HG02970 (cell line): Measurements from ENCODE around the gene FILIP1L.

Source experiments
- ATAC-seq: cut with Tn5 transposase; IDR thresholded peaks from one replicate; pipeline ENCODE4 v1.9.1; 2021; ENCODE audit warnings: mild to moderate bottlenecking, moderate library complexity, moderate number of reproducible peaks; ENCODE audit not compliant: unreplicated experiment, low FRiP score

FILIP1L gene

GRCh38 chr3:99958222-99958912, 155.9 kb downstream of the FILIP1L start:
- no peak for ATAC-seq

- no peak for ATAC-seq
Observed at GRCh38 chr3:99957151-99957796, 157.0 kb downstream of the FILIP1L start.

DNA sequence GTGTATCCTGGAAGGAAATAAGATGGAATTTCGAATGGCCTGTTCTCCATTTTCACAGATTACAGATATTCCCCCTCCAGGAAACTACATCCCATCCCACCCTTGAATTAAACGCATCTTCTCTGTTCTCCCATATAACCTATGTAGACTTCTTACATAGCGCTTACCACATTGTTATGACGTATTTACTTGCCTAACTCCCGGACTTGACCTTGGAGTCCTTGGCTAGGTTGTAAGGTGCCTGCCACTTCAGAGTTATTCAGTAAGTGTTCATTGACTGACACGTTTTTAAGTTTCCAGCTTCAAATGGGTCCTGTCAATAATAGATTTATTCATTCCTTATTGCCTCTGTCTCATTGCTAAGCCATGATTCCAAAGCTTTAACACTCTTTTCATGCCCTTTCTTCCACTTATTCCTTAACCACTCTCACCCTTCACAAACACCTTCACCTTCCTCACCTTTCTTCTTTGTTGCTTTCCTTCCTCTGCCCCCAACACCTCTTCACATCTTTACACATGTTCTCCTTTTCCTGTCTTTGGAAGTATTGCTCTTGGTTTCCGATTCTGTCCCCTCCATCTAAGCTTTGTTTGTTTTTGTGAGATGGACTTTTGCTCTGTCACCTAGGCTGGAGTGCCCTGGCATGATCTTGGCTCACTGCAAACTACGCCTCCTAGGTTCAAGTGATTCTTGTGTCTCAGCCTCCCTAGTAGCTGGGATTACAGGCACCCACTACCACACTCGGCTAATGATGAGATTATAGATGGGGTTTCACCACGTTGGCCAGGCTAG, 158.3 kb downstream of the FILIP1L start:
- ATAC-seq: no peak

- no peak for ATAC-seq
Observed at GRCh38 chr3:99954914-99955644, 159.2 kb downstream of the FILIP1L start.

DNA sequence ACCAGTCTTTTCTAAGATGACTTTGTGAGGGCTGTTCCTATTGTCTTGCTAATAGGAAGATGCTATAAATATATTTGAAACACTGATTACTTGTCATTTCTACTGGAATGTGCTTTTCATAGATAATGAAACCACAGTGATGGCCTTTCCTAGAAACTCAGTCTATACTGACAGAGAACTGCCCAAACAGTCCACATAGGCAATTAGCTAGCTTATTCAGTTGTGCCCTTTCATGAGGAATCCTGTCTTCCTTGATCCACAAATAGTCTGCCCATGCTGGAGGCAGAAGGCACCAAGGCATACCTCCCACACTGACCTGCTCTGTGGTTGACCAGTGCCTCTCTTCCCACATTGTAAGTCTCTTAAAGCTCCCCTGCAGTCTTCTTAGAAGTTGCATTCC, 160.7 kb downstream of the FILIP1L start:
- ATAC-seq: no peak

DNA sequence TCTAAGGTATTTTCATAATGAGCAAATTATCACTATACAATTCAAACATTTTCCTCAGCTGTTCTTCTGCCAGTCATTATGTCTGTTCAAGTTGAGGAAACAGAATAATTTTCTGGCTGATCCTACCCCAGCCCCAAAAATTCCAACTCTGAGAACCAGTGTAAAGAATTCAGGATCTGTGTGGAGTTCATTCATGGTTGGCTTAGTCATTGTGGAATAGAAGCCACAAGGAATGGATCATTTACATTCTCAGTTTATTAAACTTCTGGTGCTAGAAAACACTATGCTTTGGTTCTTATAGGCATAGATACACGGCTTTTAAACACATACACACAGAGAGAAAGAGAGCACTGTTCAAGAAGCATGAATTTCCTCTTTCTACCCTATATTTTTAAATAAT, 162.0 kb downstream of the FILIP1L start:
- ATAC-seq: no peak

- no peak for ATAC-seq
Observed at GRCh38 chr3:99951701-99952100, 162.6 kb downstream of the FILIP1L start.

- no peak for ATAC-seq
Observed at GRCh38 chr3:99950921-99951320, 163.4 kb downstream of the FILIP1L start.

GRCh38 chr3:99949956-99950670, 164.2 kb downstream of the FILIP1L start:
- ATAC-seq: no peak

GRCh38 chr3:99948467-99949089, 165.7 kb downstream of the FILIP1L start:
- no peak for ATAC-seq

GRCh38 chr3:99947356-99947755, 166.9 kb downstream of the FILIP1L start:
- ATAC-seq: no peak

GRCh38 chr3:99945328-99945995, 168.8 kb downstream of the FILIP1L start:
- no peak for ATAC-seq

- ATAC-seq: no peak
Observed at GRCh38 chr3:99943931-99944761, 170.2 kb downstream of the FILIP1L start.

DNA sequence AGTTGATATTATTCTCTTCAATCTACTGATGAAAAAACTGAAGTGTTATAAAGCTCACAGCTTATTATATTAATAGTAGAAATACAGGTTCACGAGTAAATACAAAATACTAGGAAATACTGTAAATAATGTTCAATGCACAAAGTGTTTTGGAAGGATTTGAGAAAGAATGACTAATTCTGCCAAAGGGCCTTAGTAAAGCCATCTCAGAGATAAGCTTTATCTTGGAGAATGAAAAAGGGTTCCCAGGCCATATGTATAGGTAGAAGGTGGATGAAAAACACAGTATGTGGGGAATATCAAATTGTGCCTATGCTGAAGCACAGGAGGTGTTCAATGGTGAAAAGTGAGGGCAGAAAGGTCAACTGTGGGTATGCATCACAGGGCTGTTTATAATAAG, 173.1 kb downstream of the FILIP1L start:
- ATAC-seq: no peak

- no peak for ATAC-seq
Observed at GRCh38 chr3:99940350-99940749, 174.0 kb downstream of the FILIP1L start.

DNA sequence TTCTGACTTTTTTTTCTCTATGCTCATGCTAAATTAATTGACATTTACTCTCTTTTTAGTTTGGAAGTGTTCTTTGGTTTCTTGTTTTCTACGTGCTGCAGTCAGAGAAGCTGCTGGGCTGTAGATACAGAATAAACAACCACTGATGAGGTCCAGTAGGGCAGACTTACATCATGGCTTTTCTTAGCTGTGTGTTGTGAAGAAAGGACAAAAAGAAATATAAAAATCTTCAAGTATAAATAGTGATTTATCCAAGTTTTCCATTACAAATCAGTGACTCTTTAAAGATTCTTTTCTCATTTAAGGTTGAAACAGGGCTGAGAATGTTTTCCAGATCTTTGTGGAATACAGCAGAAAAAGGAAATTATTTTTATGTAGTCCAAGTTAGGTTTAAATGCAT, 174.4 kb downstream of the FILIP1L start:
- ATAC-seq: no peak

GRCh38 chr3:99938270-99938911, 175.9 kb downstream of the FILIP1L start:
- no peak for ATAC-seq
